ENCODE measurements around the gene RBCK1.
"Not testable (repeated sequence)": the region's sequence is repeated elsewhere in the genome, so short reads cannot be mapped to it uniquely, and the experiment has no call there.

The RBCK1 gene

DNA sequence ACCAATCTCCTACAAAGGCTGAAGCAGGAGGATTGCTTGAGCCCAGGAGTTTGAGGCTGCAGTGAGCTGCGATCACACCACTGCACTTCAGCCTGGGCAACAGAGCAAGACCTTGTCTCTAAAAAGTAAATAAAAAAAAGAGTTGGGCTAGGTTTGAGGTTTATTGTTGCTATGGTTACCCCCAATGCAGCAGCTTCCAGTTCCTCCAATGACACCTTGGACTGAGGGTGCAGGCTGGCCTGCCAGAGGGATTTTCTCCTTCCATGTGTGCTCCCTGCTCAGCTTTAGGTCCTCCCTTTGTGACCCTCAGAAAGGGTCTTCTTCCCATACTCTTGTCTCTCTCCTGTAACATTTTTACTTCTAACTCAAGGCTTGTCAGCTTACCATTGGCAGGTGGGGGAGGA lies 64.8 kb downstream of the RBCK1 start:
- no peak for DNase-seq (ENCODE audit: low read depth)

DNA sequence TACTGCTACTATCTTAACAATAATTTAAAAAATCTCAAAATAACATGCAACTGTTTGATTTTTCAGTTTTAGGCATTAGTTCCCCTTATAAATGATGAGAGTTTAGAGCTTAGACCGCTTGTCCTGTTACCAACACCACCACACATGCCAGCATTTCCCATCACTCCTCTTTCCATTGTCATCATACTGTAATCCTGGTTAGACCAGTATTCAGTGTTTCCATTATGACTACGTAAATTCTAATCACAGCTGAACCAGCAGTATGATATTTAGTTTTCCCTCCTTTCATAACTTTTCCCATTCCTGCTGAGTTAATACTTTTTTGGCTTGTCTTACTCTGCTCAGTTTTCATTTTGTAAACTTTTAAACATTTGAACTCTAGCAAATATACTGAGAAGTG lies 66.5 kb downstream of the RBCK1 start:
- DNase-seq (ENCODE audit: low read depth): no peak

GRCh38 chr20:475463-476357 lies 67.6 kb downstream of the RBCK1 start:
- no peak for DNase-seq (ENCODE audit: low read depth)

- not testable (repeated sequence) for DNase-seq (ENCODE audit: low read depth)
Measured at GRCh38 chr20:476561-477249, 68.6 kb downstream of the RBCK1 start.

GRCh38 chr20:478010-478948 lies 70.2 kb downstream of the RBCK1 start:
- no peak for DNase-seq (ENCODE audit: low read depth)

GRCh38 chr20:478949-479429 lies 70.9 kb downstream of the RBCK1 start:
- DNase-seq (ENCODE audit: low read depth): no peak

- no peak for DNase-seq (ENCODE audit: low read depth)
Measured at GRCh38 chr20:479487-479886, 71.4 kb downstream of the RBCK1 start.

DNA sequence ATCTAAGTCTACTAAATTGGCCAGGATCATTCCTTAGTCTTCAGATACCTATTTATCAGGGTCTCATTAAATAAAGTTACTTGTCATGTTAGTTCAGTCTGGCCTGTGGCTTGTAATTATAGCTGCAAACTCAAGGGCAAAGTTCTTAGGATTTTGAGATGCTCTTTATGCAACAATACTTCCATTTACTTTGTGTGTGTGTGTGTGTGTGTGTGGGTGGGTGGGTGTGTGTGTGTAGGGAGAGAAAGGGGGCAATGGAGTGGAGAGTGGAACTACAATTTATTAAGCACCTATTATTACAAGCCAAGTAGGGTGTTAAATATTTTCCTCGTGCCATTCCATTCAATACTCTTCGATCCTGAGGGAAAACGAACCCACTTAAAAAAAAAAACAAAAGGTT lies 71.9 kb downstream of the RBCK1 start:
- no peak for DNase-seq (ENCODE audit: low read depth)

- no peak for DNase-seq (ENCODE audit: low read depth)
Measured at GRCh38 chr20:481167-481566, 73.1 kb downstream of the RBCK1 start.
